K562 (cell line): ENCODE data around the gene PEX19. TPM values are rescaled to one million over a fixed set of nuclear protein-coding genes. Genes with fewer than 3 reads are reported as not detected.

ENCODE experiments used
- ATAC-seq: fragments of 200-7000 bp; cut with Tn5 transposase; 3 replicates; pipeline ENCODE4 v1.9.1; 2020; ENCODE audit warnings: moderate library complexity
- BruUV-seq: library from RNA; stranded (reverse); fragments of 400-500 nt; replicated peaks from 2 replicates; lab custom pipeline; 2021; lab: Mats Ljungman, UMichigan
- CTCF ChIA-PET: fragments of 300-600 bp; formaldehyde crosslinking; extraction: SDS; loops from one replicate; lab custom pipeline; 2021; ENCODE audit warnings: low intra/inter-chr PET ratio; lab: Yijun Ruan, JAX
- POLR2A ChIA-PET: fragments of 300-600, 350-650 bp; sonication (Branson Sonifier 250); formaldehyde crosslinking; extraction: SDS; loops from one replicate; lab custom pipeline; 2021; ENCODE audit warnings: antibody characterized with exemption, inconsistent platforms; lab: Yijun Ruan, JAX
- DNase-seq, 4 experiments: peaks; one replicate each; pipeline versions ENCODE4 v3.0.0 to v3.0.0-alpha.2; 2011 to 2018; ENCODE audit warnings: low spot score in 3 of 4, mixed read lengths in 3 of 4; ENCODE audit errors: extremely low read depth in 1 of 4
- FAIRE-seq: peaks from 2 replicates; lab custom pipeline; 2011; peaks lifted over from hg19 to GRCh38; lab: Jason Lieb, UNC
- H2AFZ ChIP-seq: 2 replicates; pipeline ENCODE4 v1.6.0; 2011; ENCODE audit warnings: low read depth, low read length, control low read depth, inconsistent platforms
- H3K27ac ChIP-seq: fragments of 200-600 bp; 3 replicates; pipeline ENCODE4 v1.8.0; 2011; ENCODE audit warnings: low read depth, mild to moderate bottlenecking, control low read depth, inconsistent platforms, low read length, moderate library complexity, mixed read lengths; ENCODE audit errors: extremely low read depth
- H3K27me3 ChIP-seq, 2 experiments: fragments of 300-600 bp in 1 of 2; 2 replicates in 1 of 2; 3 replicates in 1 of 2; pipeline versions ENCODE4 v1.6.0 to v1.8.0; 2011; ENCODE audit warnings: inconsistent platforms in 2 of 2, low read length in 2 of 2, mild to moderate bottlenecking in 1 of 2, mixed read lengths in 1 of 2, moderate library complexity in 1 of 2; ENCODE audit not compliant: control insufficient read depth in 2 of 2, insufficient read depth in 2 of 2
- H3K36me3 ChIP-seq: fragments of 300-600 bp; 3 replicates; pipeline ENCODE4 v1.8.0; 2011; ENCODE audit warnings: mild to moderate bottlenecking, low read length, inconsistent platforms; ENCODE audit not compliant: control insufficient read depth, insufficient read depth
- H3K4me1 ChIP-seq, 2 experiments: fragments of 200-600 bp in 1 of 2; replicated peaks in 1 of 2; 2 replicates in 1 of 2; 3 replicates in 1 of 2; pipeline versions ENCODE4 v1.5.1 to v1.8.0; 2011; ENCODE audit warnings: inconsistent platforms in 2 of 2, low read length in 2 of 2, mild to moderate bottlenecking in 1 of 2, mixed read lengths in 1 of 2, moderate library complexity in 1 of 2; ENCODE audit not compliant: control insufficient read depth in 2 of 2, insufficient read depth in 2 of 2
- H3K4me2 ChIP-seq: 2 replicates; pipeline ENCODE4 v1.6.1; 2011; ENCODE audit warnings: low read length, control low read depth, inconsistent platforms, mixed read lengths; ENCODE audit not compliant: insufficient read depth
- H3K4me3 ChIP-seq: fragments of 200-600 bp; sonication (generic), shearing (Covaris generic); 2 replicates; pipeline ENCODE4 v1.5.1; 2016; ENCODE audit warnings: control low read depth, inconsistent platforms
- H3K79me2 ChIP-seq: fragments of 200-600 bp; 3 replicates; pipeline ENCODE4 v1.8.0; 2011; ENCODE audit warnings: low read length, inconsistent platforms; ENCODE audit not compliant: control insufficient read depth, insufficient read depth
- H3K9ac ChIP-seq, 2 experiments: 2 replicates each; pipeline versions ENCODE4 v1.6.0 to v1.6.1; 2011; ENCODE audit warnings: low read depth in 2 of 2, low read length in 2 of 2, control low read depth in 1 of 2, inconsistent platforms in 1 of 2, mild to moderate bottlenecking in 1 of 2, mixed read lengths in 1 of 2; ENCODE audit not compliant: insufficient read depth in 1 of 2
- H3K9me1 ChIP-seq: one replicate; pipeline ENCODE4 v1.6.0; 2011; ENCODE audit warnings: inconsistent platforms, mild to moderate bottlenecking, low read length, moderate library complexity; ENCODE audit not compliant: control insufficient read depth, insufficient read depth
- H3K9me3 ChIP-seq: replicated peaks from 2 replicates; pipeline ENCODE4 v1.5.1; 2011; ENCODE audit warnings: low read depth, low read length, inconsistent platforms; ENCODE audit not compliant: control insufficient read depth, insufficient read depth
- H4K20me1 ChIP-seq: replicated peaks from 2 replicates; pipeline ENCODE4 v1.6.1; 2011; ENCODE audit warnings: low read length, inconsistent platforms, mixed read lengths; ENCODE audit not compliant: control insufficient read depth, insufficient read depth
- DNMT1 ChIP-seq: fragments of 450-650 bp; IDR thresholded peaks from 2 replicates; pipeline ENCODE4 v1.6.1; 2016; ENCODE audit warnings: antibody characterized with exemption, mild to moderate bottlenecking
- E2F1 ChIP-seq: sonication (generic); formaldehyde crosslinking; IDR thresholded peaks from 2 replicates; pipeline ENCODE4 v1.8.1; 2023; ENCODE audit warnings: mild to moderate bottlenecking, missing genetic modification reagents, moderate library complexity
- ERF ChIP-seq: fragments of 450-650 bp; formaldehyde crosslinking; IDR thresholded peaks from 2 replicates; pipeline ENCODE4 v1.4.0; 2020; ENCODE audit warnings: mild to moderate bottlenecking, mixed read lengths
- GABPA ChIP-seq: fragments of 200-800 bp; sonication (Bioruptor generic); conservative IDR thresholded peaks from 2 replicates; pipeline ENCODE4 v1.6.1; 2016; ENCODE audit warnings: low read depth, missing genetic modification characterization, missing compliant biosample characterization
- HIVEP1 ChIP-seq: fragments of 250-450 bp; sonication (Bioruptor Pico); IDR thresholded peaks from 2 replicates; pipeline ENCODE4 v1.4.0; 2020; ENCODE audit warnings: mild to moderate bottlenecking
- KAT7 ChIP-seq: sonication (generic); formaldehyde crosslinking; IDR thresholded peaks from 2 replicates; pipeline ENCODE4 v1.8.0; 2022; ENCODE audit warnings: missing genetic modification reagents, mild to moderate bottlenecking, borderline replicate concordance
- L3MBTL2 ChIP-seq: fragments of 450-650 bp; IDR thresholded peaks from 2 replicates; pipeline ENCODE4 v1.6.1; 2016; ENCODE audit warnings: mild to moderate bottlenecking, moderate library complexity
- NFRKB ChIP-seq: fragments of 450-650 bp; IDR thresholded peaks from 2 replicates; pipeline ENCODE4 v1.6.1; 2016; ENCODE audit warnings: low read depth
- NR2F6 ChIP-seq: fragments of 450-650 bp; formaldehyde crosslinking; IDR thresholded peaks from 2 replicates; pipeline ENCODE4 v1.4.0; 2020; ENCODE audit warnings: mild to moderate bottlenecking
- NRF1 ChIP-seq, 2 experiments: fragments of 450-650 bp; IDR thresholded peaks in 1 of 2; conservative IDR thresholded peaks in 1 of 2; 2 replicates each; pipeline ENCODE4 v1.6.1; 2014; ENCODE audit warnings: mild to moderate bottlenecking in 2 of 2
- TARDBP ChIP-seq: fragments of 450-650 bp; IDR thresholded peaks from 2 replicates; pipeline ENCODE4 v1.6.1; 2016
- ZNF239 ChIP-seq: fragments of 250-450 bp; sonication (Bioruptor Pico); IDR thresholded peaks from 2 replicates; pipeline ENCODE4 v1.4.0; 2020; ENCODE audit warnings: mild to moderate bottlenecking
- WGBS: fragments of 100-300 bp; shearing (Covaris generic); methylation state at CpG from one replicate; pipeline ENCODE4 v1.1.6; 2016; ENCODE audit warnings: low coverage, mixed read lengths; ENCODE audit not compliant: insufficient coverage; ENCODE audit errors: missing lambda C conversion rate; 5-methylcytosine and 5-hydroxymethylcytosine counted together
- in situ Hi-C: fragments of 300-500 bp; cut with MboI; formaldehyde crosslinking; loops from 4 replicates; pipeline ENCODE4 v1.15.0; 2018; ENCODE audit warnings: inconsistent platforms, mixed read lengths
- intact Hi-C: fragments of 100-400 bp; cut with micrococcal nuclease; formaldehyde crosslinking; loops from 2 replicates; pipeline ENCODE4 v1.14.2; 2022
- polyA plus RNA-seq, 8 experiments: library from polyadenylated mRNA; depleted of rRNA in 4 of 8; stranded (reverse) in 5 of 8; unstranded in 3 of 8; fragments of >200 nt; fragmentation: Nextera tagmentation in 2 of 8; fragmentation: Illumina TruSeq in 1 of 8; extraction: Ambion mirVana in 2 of 8; extraction: Trizol in 1 of 8; gene quantifications; 2 replicates each; pipeline versions ENCODE4 v1.2.1 to v1.2.3, GENCODE V29; 2011 to 2014; ENCODE audit warnings: inconsistent platforms in 1 of 8, missing spikeins in 1 of 8
- total RNA-seq, 7 experiments: library from RNA; depleted of rRNA in 6 of 7; stranded (reverse); fragments of >200 nt in 6 of 7; fragmentation: Illumina TruSeq in 2 of 7; extraction: Trizol in 2 of 7; gene quantifications; 2 replicates each; pipeline versions ENCODE4 v1.2.1 to v1.2.3, GENCODE V29; 2011 to 2021; ENCODE audit warnings: low replicate concordance in 1 of 7
- TF ChIP-seq, protein P1 (sequence below): IDR thresholded peaks from 2 replicates; pipeline ENCODE4 v1.6.1; 2011; ENCODE audit warnings: borderline replicate concordance, low read depth, mild to moderate bottlenecking, moderate library complexity, low read length; ENCODE audit not compliant: insufficient read depth, poor library complexity, severe bottlenecking
- TF ChIP-seq, protein P2 (sequence below): fragments of 450-650 bp; IDR thresholded peaks from 2 replicates; pipeline ENCODE4 v1.6.1; 2017; ENCODE audit warnings: antibody characterized with exemption

PEX19 gene
- total and polyA plus RNA-seq, 9 of the 15 experiments (the other 6 are each of a cell fraction or from before 2014, with no cell fraction given): 32.5 to 103 (median 59.8) TPM

- no peak for TF ChIP-seq KAT7 (CRISPR knock-in tag)
Observed at GRCh38 chr1:160296036-160296435, 11.1 kb upstream of the PEX19 start (continued).

DNA sequence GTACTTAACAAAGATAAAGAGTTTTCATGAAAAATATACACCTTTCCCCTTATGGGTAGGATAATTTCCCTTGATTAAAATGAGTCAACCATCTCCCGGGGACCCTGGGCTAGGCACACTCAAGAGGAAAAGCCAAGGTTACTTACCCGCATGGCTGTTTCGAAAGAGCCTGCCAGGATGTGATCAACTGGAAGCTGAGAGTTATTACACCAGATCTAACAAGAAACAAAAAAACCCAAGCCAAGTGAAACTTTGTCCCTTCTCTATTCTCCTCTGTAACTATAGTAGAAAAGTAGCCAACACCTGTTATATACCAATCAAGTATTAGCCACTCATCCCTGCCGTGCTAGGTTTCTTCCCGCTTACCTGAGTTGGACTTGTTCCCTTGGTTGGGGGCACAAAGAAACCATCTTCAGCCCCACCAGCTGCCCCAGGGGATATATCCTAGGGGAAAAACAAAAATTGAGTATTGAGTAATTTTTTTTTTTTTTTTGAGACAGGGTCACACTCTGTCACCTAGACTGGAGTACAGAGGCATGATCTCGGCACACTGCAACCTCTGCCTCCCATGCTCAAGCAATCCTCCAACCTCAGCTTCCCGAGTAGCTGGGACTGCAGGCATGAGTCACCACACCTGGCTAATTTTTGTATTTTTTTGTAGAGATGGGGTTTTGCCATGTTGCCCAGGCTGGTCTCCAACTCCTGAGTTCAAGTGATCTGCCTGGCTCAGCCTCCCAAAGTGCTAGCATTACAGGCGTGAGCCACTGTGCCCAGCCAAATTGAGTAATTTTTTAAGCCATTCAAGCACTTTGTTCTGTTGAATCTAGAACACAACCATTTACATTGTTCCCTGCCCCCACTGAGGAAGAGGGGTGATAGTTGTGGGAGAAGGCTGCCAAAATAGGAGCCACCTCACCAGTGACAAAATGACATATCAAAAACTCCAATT is 8.4 kb upstream of the PEX19 start:
- 95% methylated on average over 7 of the region's 8 CpGs for WGBS
- no peak for DNase-seq
- intact Hi-C loops: no loop called here
- in situ Hi-C loops: no loop called here
- CTCF ChIA-PET: no interaction called here
- no peak overlapping the region for H3K4me3 ChIP-seq
- H3K9me3 ChIP-seq: no peaks in the 10 kb centered on the region
- no peak overlapping the region for H2AFZ ChIP-seq
- no peak for FAIRE-seq
- no peak overlapping the region for H3K9ac ChIP-seq
- H4K20me1 ChIP-seq: peaks cover 9% of the 10 kb centered on the region
- no TSS peak for BruUV-seq
- H3K79me2 ChIP-seq: no peaks in the 10 kb centered on the region
- H3K36me3 ChIP-seq: peaks cover 93% of the 10 kb centered on the region
- no peak overlapping the region for H3K4me2 ChIP-seq
- POLR2A ChIA-PET: interaction anchor here (0.6 to 3.7 kb wide), 4 partner anchors 9 to 581 kb away, joined by 3 to 19 read pairs (median 4); partner anchors contain the start of gene PEX19
- no peak overlapping the region for H3K27ac ChIP-seq
- no peaks in the 10 kb centered on the region for H3K4me1 ChIP-seq
- ATAC-seq: no peak
- H3K9me1 ChIP-seq: peaks cover 4% of the 10 kb centered on the region
- no peaks in the 10 kb centered on the region for H3K27me3 ChIP-seq
- TF ChIP-seq HIVEP1 (CRISPR knock-in tag) (no peak), ZNF239 (CRISPR knock-in tag) (no peak), DNMT1 (no peak), E2F1 (CRISPR knock-in tag) (no peak), NR2F6 (CRISPR knock-in tag) (no peak), L3MBTL2 (no peak), TARDBP (no peak), ERF (CRISPR knock-in tag) (no peak), NFRKB (no peak), NRF1 (conservative IDR thresholded peaks at IDR 0.05 in 1 of 2, IDR thresholded peaks at IDR 0.05 in 1 of 2) (no peak), GABPA (tag) (no peak)
- TF ChIP-seq, protein P1, sequence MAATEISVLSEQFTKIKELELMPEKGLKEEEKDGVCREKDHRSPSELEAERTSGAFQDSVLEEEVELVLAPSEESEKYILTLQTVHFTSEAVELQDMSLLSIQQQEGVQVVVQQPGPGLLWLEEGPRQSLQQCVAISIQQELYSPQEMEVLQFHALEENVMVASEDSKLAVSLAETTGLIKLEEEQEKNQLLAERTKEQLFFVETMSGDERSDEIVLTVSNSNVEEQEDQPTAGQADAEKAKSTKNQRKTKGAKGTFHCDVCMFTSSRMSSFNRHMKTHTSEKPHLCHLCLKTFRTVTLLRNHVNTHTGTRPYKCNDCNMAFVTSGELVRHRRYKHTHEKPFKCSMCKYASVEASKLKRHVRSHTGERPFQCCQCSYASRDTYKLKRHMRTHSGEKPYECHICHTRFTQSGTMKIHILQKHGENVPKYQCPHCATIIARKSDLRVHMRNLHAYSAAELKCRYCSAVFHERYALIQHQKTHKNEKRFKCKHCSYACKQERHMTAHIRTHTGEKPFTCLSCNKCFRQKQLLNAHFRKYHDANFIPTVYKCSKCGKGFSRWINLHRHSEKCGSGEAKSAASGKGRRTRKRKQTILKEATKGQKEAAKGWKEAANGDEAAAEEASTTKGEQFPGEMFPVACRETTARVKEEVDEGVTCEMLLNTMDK: no peak
- TF ChIP-seq, protein P2, sequence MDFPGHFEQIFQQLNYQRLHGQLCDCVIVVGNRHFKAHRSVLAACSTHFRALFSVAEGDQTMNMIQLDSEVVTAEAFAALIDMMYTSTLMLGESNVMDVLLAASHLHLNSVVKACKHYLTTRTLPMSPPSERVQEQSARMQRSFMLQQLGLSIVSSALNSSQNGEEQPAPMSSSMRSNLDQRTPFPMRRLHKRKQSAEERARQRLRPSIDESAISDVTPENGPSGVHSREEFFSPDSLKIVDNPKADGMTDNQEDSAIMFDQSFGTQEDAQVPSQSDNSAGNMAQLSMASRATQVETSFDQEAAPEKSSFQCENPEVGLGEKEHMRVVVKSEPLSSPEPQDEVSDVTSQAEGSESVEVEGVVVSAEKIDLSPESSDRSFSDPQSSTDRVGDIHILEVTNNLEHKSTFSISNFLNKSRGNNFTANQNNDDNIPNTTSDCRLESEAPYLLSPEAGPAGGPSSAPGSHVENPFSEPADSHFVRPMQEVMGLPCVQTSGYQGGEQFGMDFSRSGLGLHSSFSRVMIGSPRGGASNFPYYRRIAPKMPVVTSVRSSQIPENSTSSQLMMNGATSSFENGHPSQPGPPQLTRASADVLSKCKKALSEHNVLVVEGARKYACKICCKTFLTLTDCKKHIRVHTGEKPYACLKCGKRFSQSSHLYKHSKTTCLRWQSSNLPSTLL: no peak
